HG03064 (cell line): ENCODE measurements around the gene STH.
"Not testable (repeated sequence)": the region's sequence is repeated elsewhere in the genome, so short reads cannot be mapped to it uniquely, and the experiment has no call there.

Experiments used
- ATAC-seq: cut with Tn5 transposase; IDR thresholded peaks from one replicate; pipeline ENCODE4 v1.9.1; 2021; ENCODE audit warnings: low read depth; ENCODE audit not compliant: unreplicated experiment

STH gene

GRCh38 chr17:46001390-46002310, 2.6 kb downstream of the STH start:
- ATAC-seq = no peak

GRCh38 chr17:46002311-46002972, 3.4 kb downstream of the STH start:
- no peak for ATAC-seq

GRCh38 chr17:46002973-46003316, 3.9 kb downstream of the STH start:
- ATAC-seq = no peak

GRCh38 chr17:46003907-46004748, 5.1 kb downstream of the STH start:
- ATAC-seq = no peak

GRCh38 chr17:46006082-46006481, 7.0 kb downstream of the STH start:
- not testable (repeated sequence) for ATAC-seq

GRCh38 chr17:46007461-46007965, 8.5 kb downstream of the STH start:
- ATAC-seq = no peak

- ATAC-seq = no peak
Measured at GRCh38 chr17:46008591-46008990, 9.5 kb downstream of the STH start.

- no peak for ATAC-seq
Measured at GRCh38 chr17:46009681-46010596, 10.9 kb downstream of the STH start.

- ATAC-seq = no peak
Measured at GRCh38 chr17:46010597-46011186, 11.6 kb downstream of the STH start.

- no peak for ATAC-seq
Measured at GRCh38 chr17:46011711-46012505, 12.9 kb downstream of the STH start.

- ATAC-seq = no peak
Measured at GRCh38 chr17:46012506-46013079, 13.5 kb downstream of the STH start.

GRCh38 chr17:46013127-46013501, 14.1 kb downstream of the STH start:
- no peak for ATAC-seq

GRCh38 chr17:46013502-46014165, 14.6 kb downstream of the STH start:
- no peak for ATAC-seq

- not testable (repeated sequence) for ATAC-seq
Measured at GRCh38 chr17:46019408-46019925, 20.4 kb downstream of the STH start.

GRCh38 chr17:46020023-46020761, 21.1 kb downstream of the STH start:
- ATAC-seq = no peak

GRCh38 chr17:46020998-46021397, 21.9 kb downstream of the STH start:
- no peak for ATAC-seq

- ATAC-seq = not testable (repeated sequence)
Measured at GRCh38 chr17:46023366-46023765, 24.3 kb downstream of the STH start.
